ENCODE data around the gene ADGRE1.

ADGRE1 gene

GRCh38 chr19:6956573-6956972 lies 69.2 kb downstream of the ADGRE1 start:
- no peak for DNase-seq (ENCODE audit: low read depth in 2 of 2)

GRCh38 chr19:6958791-6959190 lies 71.4 kb downstream of the ADGRE1 start:
- DNase-seq (ENCODE audit: low read depth in 2 of 2) = no peak

- DNase-seq (ENCODE audit: low read depth in 2 of 2) = no peak
These were observed 76.0 kb downstream of the ADGRE1 start for GRCh38 chr19:6963244-6963852.

- no peak for DNase-seq (ENCODE audit: low read depth in 2 of 2)
These were observed 76.6 kb downstream of the ADGRE1 start for GRCh38 chr19:6963937-6964336.

- DNase-seq (ENCODE audit: low read depth in 2 of 2) = no peak
These were observed 80.6 kb downstream of the ADGRE1 start for GRCh38 chr19:6967967-6968366.

GRCh38 chr19:6969490-6969889 lies 82.1 kb downstream of the ADGRE1 start:
- no peak for DNase-seq (ENCODE audit: low read depth in 2 of 2)

GRCh38 chr19:6970021-6970420 lies 82.6 kb downstream of the ADGRE1 start:
- no peak for DNase-seq (ENCODE audit: low read depth in 2 of 2)

GRCh38 chr19:6970443-6970842 lies 83.1 kb downstream of the ADGRE1 start:
- no peak for DNase-seq (ENCODE audit: low read depth in 2 of 2)

- DNase-seq (ENCODE audit: low read depth in 2 of 2) = no peak
These were observed 84.0 kb downstream of the ADGRE1 start for GRCh38 chr19:6971366-6971765.

- no peak for DNase-seq (ENCODE audit: low read depth in 2 of 2)
These were observed 88.8 kb downstream of the ADGRE1 start for GRCh38 chr19:6976197-6976596.

GRCh38 chr19:6979399-6979798 lies 92.0 kb downstream of the ADGRE1 start:
- DNase-seq (ENCODE audit: low read depth in 2 of 2) = no peak

GRCh38 chr19:6983448-6983847 lies 96.1 kb downstream of the ADGRE1 start:
- no peak for DNase-seq (ENCODE audit: low read depth in 2 of 2)

GRCh38 chr19:6987850-6988249 lies 100.5 kb downstream of the ADGRE1 start:
- no peak for DNase-seq (ENCODE audit: low read depth in 2 of 2)

GRCh38 chr19:6988257-6988656 lies 100.9 kb downstream of the ADGRE1 start:
- no peak for DNase-seq (ENCODE audit: low read depth in 2 of 2)

All from fibroblast of skin of left quadriceps (primary cell).